Measurements from ENCODE around the gene NRG2.

DNA sequence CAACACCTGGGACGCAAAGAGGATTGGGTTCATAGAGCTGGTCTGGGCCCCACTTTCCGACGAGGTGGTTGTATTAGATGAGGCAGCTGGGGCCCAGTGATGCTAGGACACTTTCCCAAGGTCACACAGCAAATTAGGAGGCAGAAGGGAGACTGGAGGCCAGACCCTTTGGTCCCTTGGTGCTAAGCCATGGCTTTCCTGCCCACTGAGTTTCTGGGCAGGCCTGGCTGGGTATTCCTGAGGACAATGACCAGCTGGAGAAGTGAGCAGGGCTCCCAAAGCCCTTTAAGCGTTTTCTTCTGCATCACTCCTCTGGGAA, 181.3 kb downstream of the NRG2 start:
- TF ChIP-seq, protein P1, sequence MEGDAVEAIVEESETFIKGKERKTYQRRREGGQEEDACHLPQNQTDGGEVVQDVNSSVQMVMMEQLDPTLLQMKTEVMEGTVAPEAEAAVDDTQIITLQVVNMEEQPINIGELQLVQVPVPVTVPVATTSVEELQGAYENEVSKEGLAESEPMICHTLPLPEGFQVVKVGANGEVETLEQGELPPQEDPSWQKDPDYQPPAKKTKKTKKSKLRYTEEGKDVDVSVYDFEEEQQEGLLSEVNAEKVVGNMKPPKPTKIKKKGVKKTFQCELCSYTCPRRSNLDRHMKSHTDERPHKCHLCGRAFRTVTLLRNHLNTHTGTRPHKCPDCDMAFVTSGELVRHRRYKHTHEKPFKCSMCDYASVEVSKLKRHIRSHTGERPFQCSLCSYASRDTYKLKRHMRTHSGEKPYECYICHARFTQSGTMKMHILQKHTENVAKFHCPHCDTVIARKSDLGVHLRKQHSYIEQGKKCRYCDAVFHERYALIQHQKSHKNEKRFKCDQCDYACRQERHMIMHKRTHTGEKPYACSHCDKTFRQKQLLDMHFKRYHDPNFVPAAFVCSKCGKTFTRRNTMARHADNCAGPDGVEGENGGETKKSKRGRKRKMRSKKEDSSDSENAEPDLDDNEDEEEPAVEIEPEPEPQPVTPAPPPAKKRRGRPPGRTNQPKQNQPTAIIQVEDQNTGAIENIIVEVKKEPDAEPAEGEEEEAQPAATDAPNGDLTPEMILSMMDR (IDR thresholded peaks at IDR 0.05): no peak
- no peak for TF ChIP-seq POLR2A (IDR thresholded peaks at IDR 0.05)
